HCT116 (cell line): ENCODE measurements around the gene ELAPOR2. TPM values are rescaled to one million over a fixed set of nuclear protein-coding genes. Genes with fewer than 3 reads are reported as not detected.

Experiments used
- ATAC-seq: fragments of 200-7000 bp; cut with Tn5 transposase; 2 replicates; pipeline ENCODE4 v1.9.1; 2020; ENCODE audit warnings: mild to moderate bottlenecking, moderate library complexity
- BruUV-seq: library from RNA; stranded (reverse); fragments of 400-500 nt; replicated peaks from 2 replicates; lab custom pipeline; 2021; lab: Mats Ljungman, UMichigan
- CTCF ChIA-PET: fragments of 300-600 bp; sonication (Branson Sonifier 250); formaldehyde crosslinking; loops from one replicate; lab custom pipeline; 2021; ENCODE audit warnings: antibody characterized with exemption; lab: Charles Lee
- POLR2A ChIA-PET: fragments of 300-600, 350-600 bp; sonication (Branson Sonifier 250); formaldehyde crosslinking; loops from one replicate; lab custom pipeline; 2021; ENCODE audit warnings: antibody characterized with exemption; lab: Charles Lee
- RAD21 ChIA-PET, 2 experiments: fragments of 300-600 bp; sonication (Branson Sonifier 250); formaldehyde crosslinking; loops; one replicate each; lab custom pipeline; 2023; ENCODE audit warnings: low total read pairs in 2 of 2; ENCODE audit not compliant: uncharacterized antibody in 2 of 2, unreplicated experiment in 2 of 2, low non-redundant PET in 1 of 2; lab: Charles Lee
- DNase-seq: peaks from one replicate; pipeline ENCODE4 v3.0.0-alpha.2; 2010; ENCODE audit warnings: low read depth, low spot score
- H2AFZ ChIP-seq: fragments of 200-600 bp; shearing (Covaris generic), sonication (generic); 2 replicates; pipeline ENCODE4 v1.6.1; 2017; ENCODE audit warnings: low read depth, mixed run types, mixed read lengths, antibody characterized with exemption, low read length; ENCODE audit not compliant: poor library complexity, severe bottlenecking
- H3K27ac ChIP-seq: 2 replicates; pipeline ENCODE4 v1.5.1; 2012; ENCODE audit warnings: low read depth, low read length
- H3K27me3 ChIP-seq: fragments of 200-600 bp; sonication (generic); 2 replicates; pipeline ENCODE4 v1.6.1; 2016; ENCODE audit warnings: mixed run types, low read length, mixed read lengths; ENCODE audit not compliant: insufficient read depth
- H3K36me3 ChIP-seq, 2 experiments: fragments of 200-500 bp in 1 of 2; fragments of 200-600 bp in 1 of 2; sonication (Bioruptor generic) in 1 of 2; sonication (generic) in 1 of 2; 2 replicates each; pipeline versions ENCODE4 v1.5.1 to v1.6.1; 2014 to 2016; ENCODE audit warnings: low read length in 2 of 2, inconsistent platforms in 1 of 2, mixed read lengths in 1 of 2, mixed run types in 1 of 2; ENCODE audit not compliant: insufficient read depth in 2 of 2, control insufficient read depth in 1 of 2
- H3K4me1 ChIP-seq, 2 experiments: fragments of 200-600 bp in 1 of 2; sonication (generic) in 1 of 2; 2 replicates each; pipeline versions ENCODE4 v1.5.1 to v1.6.1; 2012 to 2017; ENCODE audit warnings: low read length in 2 of 2, inconsistent platforms in 1 of 2, mild to moderate bottlenecking in 1 of 2, mixed read lengths in 1 of 2, mixed run types in 1 of 2, moderate library complexity in 1 of 2; ENCODE audit not compliant: insufficient read depth in 2 of 2, control insufficient read depth in 1 of 2
- H3K4me2 ChIP-seq: fragments of 200-600 bp; sonication (generic); 2 replicates; pipeline ENCODE4 v1.6.1; 2017; ENCODE audit warnings: mixed run types, low read length, mixed read lengths
- H3K4me3 ChIP-seq, 2 experiments: fragments of 200-600 bp in 1 of 2; sonication (generic) in 1 of 2; replicated peaks in 1 of 2; 2 replicates each; pipeline ENCODE4 v1.5.1; 2011 to 2016; ENCODE audit warnings: low read length in 2 of 2, control low read depth in 1 of 2, low read depth in 1 of 2, mild to moderate bottlenecking in 1 of 2, mixed read lengths in 1 of 2, mixed run types in 1 of 2
- H3K79me2 ChIP-seq: fragments of 200-600 bp; sonication (generic); 2 replicates; pipeline ENCODE4 v1.6.1; 2017; ENCODE audit warnings: mild to moderate bottlenecking, mixed run types, low read length, moderate library complexity, mixed read lengths; ENCODE audit not compliant: insufficient read depth
- H3K9ac ChIP-seq: fragments of 200-600 bp; sonication (generic); 2 replicates; pipeline ENCODE4 v1.6.1; 2016; ENCODE audit warnings: low read length, mixed read lengths
- H3K9me2 ChIP-seq: fragments of 200-600 bp; sonication (generic), shearing (Covaris generic); 2 replicates; pipeline ENCODE4 v1.6.1; 2017; ENCODE audit warnings: mixed run types, mild to moderate bottlenecking, moderate library complexity; ENCODE audit not compliant: insufficient read depth
- H3K9me3 ChIP-seq, 2 experiments: fragments of 200-500 bp in 1 of 2; fragments of 200-600 bp in 1 of 2; sonication (Bioruptor generic) in 1 of 2; sonication (generic) in 1 of 2; 2 replicates each; pipeline ENCODE4 v1.6.1; 2014 to 2017; ENCODE audit warnings: low read length in 2 of 2, mixed read lengths in 2 of 2, inconsistent platforms in 1 of 2, low read depth in 1 of 2, mild to moderate bottlenecking in 1 of 2, mixed run types in 1 of 2, moderate library complexity in 1 of 2; ENCODE audit not compliant: control insufficient read depth in 1 of 2, insufficient read depth in 1 of 2
- H4K20me1 ChIP-seq: fragments of 200-600 bp; sonication (generic), shearing (Covaris generic); 2 replicates; pipeline ENCODE4 v1.6.1; 2017; ENCODE audit warnings: mixed run types, mild to moderate bottlenecking, moderate library complexity; ENCODE audit not compliant: insufficient read depth
- ATF3 ChIP-seq: IDR thresholded peaks from 2 replicates; pipeline ENCODE4 v1.6.1; 2012
- EGR1 ChIP-seq: IDR thresholded peaks from 2 replicates; pipeline ENCODE4 v1.6.1; 2012; ENCODE audit warnings: low read depth
- ELF1 ChIP-seq: IDR thresholded peaks from 2 replicates; pipeline ENCODE4 v1.6.1; 2012; ENCODE audit warnings: low read depth, borderline replicate concordance
- EZH2 ChIP-seq: fragments of 200-600 bp; sonication (generic); IDR thresholded peaks from 2 replicates; pipeline ENCODE4 v1.6.1; 2017; ENCODE audit warnings: antibody characterized with exemption, mixed run types
- REST ChIP-seq: IDR thresholded peaks from 2 replicates; pipeline ENCODE4 v1.6.1; 2012; ENCODE audit warnings: low read depth
- SP1 ChIP-seq: IDR thresholded peaks from 2 replicates; pipeline ENCODE4 v1.6.1; 2012; ENCODE audit warnings: low read depth
- ZBTB33 ChIP-seq: IDR thresholded peaks from 2 replicates; pipeline ENCODE4 v1.6.1; 2011; ENCODE audit warnings: mild to moderate bottlenecking, low read length, moderate library complexity; ENCODE audit not compliant: insufficient replicate concordance; ENCODE audit errors: extremely low read depth
- intact Hi-C: fragments of 100-400 bp; cut with micrococcal nuclease; formaldehyde crosslinking; loops from 2 replicates; pipeline ENCODE4 v1.10.0; 2022
- total RNA-seq: library from RNA; stranded (reverse); gene quantifications from one replicate; pipeline ENCODE4 v1.2.1, GENCODE V29; 2021; ENCODE audit not compliant: unreplicated experiment

ELAPOR2 gene
- total RNA-seq, 1 experiment from 2014 or later, result 26.0 TPM

- Histone ChIP-seq H3K27ac (no peak overlapping the region), H3K27me3 (no peaks in the 10 kb centered on the region), H2AFZ (no peak overlapping the region), H3K9me2 (no peaks in the 10 kb centered on the region), H3K9me3 (no peaks in the 10 kb centered on the region), H3K79me2 (no peaks in the 10 kb centered on the region), H4K20me1 (no peaks in the 10 kb centered on the region), H3K4me2 (no peak overlapping the region), H3K4me3 (no peak overlapping the region), H3K9ac (no peak overlapping the region), H3K36me3 (no peaks in the 10 kb centered on the region), H3K4me1 (no peaks in the 10 kb centered on the region)
- ChIA-PET RAD21 (no interaction called here), CTCF (no interaction called here), POLR2A (no interaction called here)
- TF ChIP-seq SP1, result no peak
- TF ChIP-seq EZH2, result no peak
- no peak for TF ChIP-seq ATF3
- TF ChIP-seq EGR1, result no peak
- no peak for TF ChIP-seq REST
- TF ChIP-seq ELF1, result no peak
- TF ChIP-seq ZBTB33, result no peak
- no peak for ATAC-seq
- no peak for DNase-seq
- no TSS peak for BruUV-seq
- intact Hi-C loops, result no loop called here
These were observed 47.6 kb upstream of the ELAPOR2 start for GRCh38 chr7:87106974-87107612.
